Activated naive CD4-positive, alpha-beta T cell treated with anti-CD3 and anti-CD28 coated beads, Interleukin-2, amount 50 U/mL, for 16 hours (primary cell): ENCODE results near the gene HMMR.
"Not testable (repeated sequence)": the region's sequence is repeated elsewhere in the genome, so short reads cannot be mapped to it uniquely, and the experiment has no call there.

Experiments
- DNase-seq: peaks from one replicate; pipeline ENCODE4 v3.0.0-alpha.2; 2020

HMMR gene

DNA sequence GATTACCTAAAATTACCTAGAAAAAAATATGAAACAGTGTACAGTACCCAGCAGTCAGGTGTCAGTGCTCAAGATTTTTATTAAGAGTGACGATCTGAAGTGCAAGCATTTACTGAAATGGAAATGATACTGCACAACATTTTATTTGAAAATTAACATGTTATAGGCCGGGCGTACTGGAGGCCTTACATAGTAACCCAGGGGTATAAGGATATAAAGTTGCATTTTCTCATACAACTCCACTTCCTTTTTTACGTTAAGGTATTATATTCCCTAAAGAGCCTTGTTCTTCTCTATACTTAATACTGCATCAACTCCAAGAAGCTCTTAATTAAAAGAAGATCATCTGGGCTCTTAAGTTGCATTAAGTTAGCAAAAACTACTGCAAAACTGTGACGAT, 48.3 kb downstream of the HMMR start:
- no peak for DNase-seq

DNA sequence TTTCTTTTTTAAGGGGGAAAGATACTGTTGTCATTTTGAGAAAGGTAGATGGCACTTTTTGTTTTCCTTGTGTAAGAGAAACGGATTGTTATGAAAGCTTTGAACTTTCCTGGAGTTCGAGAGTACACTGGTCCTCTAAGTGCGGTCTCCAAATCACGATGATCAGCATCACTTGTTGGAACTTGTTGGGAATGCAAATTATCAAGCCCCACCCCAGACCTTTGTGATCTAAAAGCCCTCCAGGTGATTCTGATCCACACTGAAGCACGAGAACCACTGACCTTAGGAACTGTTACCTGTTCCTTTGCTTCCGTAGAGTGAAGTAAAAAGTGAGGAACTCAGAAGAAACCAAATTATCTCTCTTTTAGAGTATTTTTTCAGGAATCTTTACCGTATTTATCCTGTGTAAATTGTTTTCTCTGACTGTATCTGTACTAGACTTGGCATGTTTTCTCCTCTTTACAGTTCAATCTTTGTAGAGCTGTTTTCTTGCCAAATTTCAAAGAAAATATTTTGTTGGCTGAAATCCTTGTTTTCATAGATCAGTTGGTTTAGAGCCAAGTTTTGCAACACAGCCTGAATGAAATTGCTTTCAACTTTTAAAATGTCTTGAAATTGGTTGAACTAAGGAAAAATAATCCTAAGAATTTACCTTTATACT, 49.0 kb downstream of the HMMR start:
- DNase-seq, result no peak

DNA sequence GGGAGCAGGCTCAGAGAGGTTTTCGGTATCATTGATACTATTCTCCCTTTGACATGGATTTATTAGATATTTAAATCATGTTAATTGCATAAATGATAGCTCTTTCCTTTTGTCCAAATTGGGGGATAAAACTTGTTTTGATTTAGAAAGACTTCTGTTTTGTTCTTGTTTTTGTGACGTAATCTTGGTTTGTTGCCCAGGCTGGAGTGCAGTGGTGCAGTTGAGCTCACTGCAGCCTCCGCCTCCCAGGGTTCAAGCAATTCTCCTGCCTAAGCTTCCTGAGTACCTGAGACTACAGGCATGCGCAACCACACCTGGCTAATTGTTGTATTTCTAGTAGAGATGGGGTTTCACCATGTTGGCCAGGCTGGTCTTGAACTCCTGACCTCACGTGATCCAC, 52.1 kb downstream of the HMMR start:
- DNase-seq, result no peak

DNA sequence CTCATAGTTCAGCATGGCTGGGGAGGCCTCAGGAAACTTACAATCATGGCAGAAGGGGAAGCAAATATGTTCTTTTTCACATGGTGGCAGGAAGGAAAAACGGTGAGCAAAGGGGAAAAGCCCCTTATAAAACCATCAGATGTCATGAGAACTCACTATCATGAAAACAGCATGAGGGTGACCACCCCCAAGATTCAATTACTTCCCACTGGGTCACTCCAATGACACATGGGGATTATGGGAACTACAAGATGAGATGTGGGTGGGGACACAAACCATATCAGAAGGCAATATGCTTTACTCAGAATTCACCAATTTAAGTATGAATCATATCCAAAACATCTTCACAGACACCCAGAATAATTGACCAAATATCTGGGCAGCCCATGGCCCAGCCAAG, 64.7 kb downstream of the HMMR start:
- no peak for DNase-seq

DNA sequence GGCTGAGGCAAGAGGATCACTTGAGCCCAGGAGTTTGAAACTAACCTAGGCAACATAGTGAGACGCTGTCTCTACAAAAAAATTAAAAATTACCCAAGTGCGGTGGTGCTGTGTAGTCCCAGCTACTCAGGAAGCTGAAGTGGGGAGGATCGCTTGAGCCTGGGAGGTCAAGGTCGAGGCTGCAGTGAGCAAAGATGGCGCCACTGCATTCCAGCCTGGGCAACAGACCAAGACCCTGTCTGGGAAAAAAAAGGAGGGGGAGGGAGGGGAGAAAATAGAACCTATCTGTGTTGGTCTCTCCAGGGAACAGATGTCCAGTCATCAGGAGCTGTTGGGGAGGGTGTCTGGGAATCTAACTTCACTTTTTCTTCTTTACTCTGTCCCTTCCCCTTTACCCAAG, 69.3 kb downstream of the HMMR start:
- DNase-seq, result no peak

DNA sequence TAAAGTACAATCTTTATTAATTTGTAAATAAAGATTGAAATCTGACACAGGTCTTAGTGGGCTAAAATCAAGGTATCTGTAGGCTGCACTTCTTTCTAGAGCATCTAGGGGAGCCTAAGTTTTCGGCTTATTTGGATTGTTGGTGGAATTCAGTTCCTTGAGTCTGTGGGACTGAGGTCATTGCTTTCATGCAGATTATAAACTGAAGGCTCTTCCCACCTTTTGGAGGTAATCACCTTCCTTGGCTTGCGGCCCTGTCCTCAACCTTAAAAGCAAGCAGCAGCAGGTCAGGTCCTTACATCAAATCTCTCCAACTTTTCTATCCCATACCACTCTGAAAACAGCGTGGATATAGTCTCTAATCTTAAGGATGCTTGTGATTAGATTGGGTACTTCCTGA, 70.8 kb downstream of the HMMR start:
- no peak for DNase-seq

DNA sequence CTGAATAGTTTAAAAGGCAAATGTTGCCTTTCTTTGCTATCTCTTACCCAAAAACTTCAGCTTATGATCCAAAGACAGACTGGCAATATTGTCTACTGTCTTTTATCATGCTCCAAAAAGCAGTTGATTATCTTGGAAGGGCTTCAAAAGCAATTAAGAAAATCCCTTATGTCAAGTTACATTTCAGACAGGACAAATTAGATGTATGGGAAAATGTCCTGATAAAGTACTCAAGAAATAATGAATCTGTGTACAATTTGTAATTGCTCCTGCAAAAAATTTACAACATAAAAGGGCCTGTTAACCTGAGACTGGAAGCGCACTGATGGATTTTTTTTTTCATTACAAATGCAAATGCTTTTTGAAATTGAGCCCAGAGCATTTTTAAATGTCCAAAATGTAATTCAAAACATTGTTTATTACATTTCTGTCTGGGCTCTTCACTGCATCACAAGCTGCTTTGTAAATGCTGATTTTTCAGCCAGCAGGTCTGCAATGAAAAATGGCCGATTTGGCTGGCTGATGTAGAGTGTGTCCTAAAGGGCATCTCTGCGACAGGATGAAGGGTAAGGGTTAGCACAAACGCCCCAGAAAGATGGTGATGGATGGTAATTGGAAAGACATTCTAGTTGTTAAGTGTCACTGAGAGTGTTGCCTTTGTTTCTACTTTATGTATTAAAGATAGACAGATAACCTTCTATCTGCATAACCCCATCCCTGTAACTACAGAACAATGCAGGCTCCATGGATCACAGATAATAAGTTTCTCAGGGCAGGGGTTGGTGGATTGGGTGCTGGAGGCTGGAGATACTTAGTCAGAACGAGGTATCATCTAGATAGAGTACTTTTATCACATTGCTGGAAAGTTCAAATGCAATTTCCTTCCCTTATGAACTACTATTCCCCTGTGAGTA, 72.0 kb downstream of the HMMR start:
- DNase-seq, result no peak

DNA sequence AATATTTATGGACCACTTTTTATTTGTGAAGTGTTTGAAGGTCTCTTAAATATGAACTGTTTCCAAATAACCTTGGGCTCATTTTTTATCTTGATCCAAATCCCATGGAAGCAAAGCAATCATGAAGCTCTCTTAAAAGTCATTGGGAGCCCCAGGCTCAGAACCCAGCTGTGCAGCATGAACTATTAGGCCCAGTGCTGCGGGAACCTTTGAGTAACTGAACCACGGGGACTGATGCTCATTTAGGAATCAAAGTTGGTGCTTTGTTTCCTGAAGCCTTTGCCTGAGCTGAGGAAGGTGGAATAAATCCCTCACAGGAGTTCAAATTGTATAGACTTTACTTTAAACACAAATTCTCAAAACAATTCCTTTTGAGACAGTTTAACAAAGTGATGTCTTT, 72.8 kb downstream of the HMMR start:
- DNase-seq, result no peak

DNA sequence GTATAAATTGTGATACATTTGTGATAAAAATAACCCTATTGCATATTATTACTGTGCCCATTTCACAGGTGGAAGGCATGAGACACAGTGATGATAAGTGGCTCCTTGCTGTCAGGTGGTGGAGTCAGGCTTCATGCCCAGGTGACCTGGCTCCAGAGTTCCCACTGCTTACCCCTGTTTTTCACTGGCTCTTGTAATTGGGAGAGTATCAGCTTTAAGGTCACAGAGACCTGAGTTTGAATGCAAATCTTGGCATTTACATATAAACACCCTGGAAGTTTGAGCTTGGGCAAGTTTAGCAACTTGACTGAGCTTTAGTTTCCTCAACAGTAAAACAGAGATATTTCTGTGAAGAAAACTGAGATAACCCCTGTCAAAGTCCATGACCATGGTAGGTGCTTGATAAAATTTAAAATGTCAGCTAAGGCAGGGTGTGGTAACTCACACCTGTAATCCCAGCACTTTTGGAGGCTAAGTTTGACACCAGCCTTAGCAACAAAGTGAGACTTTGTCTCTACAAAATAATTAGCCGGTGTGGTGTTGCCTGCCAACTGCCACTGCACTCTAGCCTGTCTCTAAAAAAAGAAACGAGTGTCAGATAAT, 74.2 kb downstream of the HMMR start:
- no peak for DNase-seq

DNA sequence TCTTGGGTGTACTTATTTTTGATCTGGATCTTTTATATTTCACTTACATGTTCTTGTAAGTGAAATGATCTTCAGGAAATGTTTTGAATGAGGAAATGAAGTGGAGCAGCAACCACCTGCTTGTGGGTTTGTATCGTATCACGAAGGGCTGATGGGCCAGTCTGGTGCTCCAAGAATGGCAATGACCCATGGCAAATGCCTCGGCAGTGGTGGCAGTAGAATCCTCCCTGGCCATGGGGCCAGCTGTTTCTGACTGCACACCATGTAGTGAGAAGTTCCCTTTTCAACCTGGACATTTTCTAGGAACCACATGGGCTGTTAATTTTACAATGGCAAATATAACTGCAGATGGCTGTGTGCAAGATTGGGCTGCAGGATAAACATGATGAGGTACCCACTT, 74.9 kb downstream of the HMMR start:
- DNase-seq, result no peak

DNA sequence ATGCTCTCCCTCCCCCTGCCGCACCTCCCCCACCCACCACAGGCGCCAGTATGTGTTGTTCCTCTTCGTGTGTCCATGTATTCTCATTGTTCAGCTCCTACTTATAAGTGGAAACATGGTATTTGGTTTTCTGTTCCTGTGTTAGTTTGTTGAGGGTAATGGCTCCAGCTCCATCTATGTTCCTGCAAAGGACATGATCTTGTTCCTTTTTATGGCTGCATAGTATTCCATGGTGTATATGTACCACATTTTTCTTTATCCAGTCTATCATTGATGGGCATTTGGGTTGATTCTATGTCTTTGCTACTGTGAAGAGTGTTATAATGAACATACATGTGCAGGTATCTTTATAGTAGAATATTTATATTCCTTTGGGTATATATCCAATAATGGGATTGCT, 76.0 kb downstream of the HMMR start:
- DNase-seq, result not testable (repeated sequence)

DNA sequence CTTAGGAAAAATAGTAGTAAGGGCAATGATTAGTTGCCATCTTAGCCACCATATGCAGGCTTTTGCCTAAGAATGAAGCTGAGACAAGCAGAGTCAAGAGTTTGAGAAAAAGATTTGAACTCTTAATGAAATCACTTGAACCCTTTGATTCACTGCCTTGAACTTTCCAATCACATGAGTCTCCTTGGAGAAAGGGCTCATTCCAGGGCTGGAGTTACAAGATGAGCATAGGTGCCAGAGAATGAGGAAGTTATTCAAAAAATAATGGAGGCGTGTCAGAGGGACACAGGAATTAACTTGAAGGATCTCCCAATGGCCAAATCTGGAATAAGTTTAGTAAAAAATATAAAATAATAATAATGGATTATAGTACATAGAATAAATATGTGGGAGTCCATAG, 80.3 kb downstream of the HMMR start:
- DNase-seq, result no peak
